Activated CD8-positive, alpha-beta memory T cell treated with anti-CD3 and anti-CD28 coated beads, Interleukin-2, amount 50 U/mL, for 48 hours (primary cell): ENCODE data around the gene RNASE4.
"Not testable (repeated sequence)": the region's sequence is repeated elsewhere in the genome, so short reads cannot be mapped to it uniquely, and the experiment has no call there.

ENCODE experiments used
- DNase-seq: peaks from one replicate; pipeline ENCODE4 v3.0.0-alpha.2; 2020

RNASE4 gene, protein sequence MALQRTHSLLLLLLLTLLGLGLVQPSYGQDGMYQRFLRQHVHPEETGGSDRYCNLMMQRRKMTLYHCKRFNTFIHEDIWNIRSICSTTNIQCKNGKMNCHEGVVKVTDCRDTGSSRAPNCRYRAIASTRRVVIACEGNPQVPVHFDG

GRCh38 chr14:20683891-20684661 is at the start of gene RNASE4:
RNASE4 (plus strand) TSS chr14:20684560; CDS start chr14:20699372, 14,812 bp downstream.
- peak; percentile 96 for DNase-seq

- DNase-seq: no peak
These were observed 42.8 kb upstream of the RNASE4 start, which contains the start of gene OR6S1 for GRCh38 chr14:20641591-20641990. OR6S1 (minus strand) TSS chr14:20641691; CDS start chr14:20641691, 0 bp downstream.

- no peak for DNase-seq
These were observed 42.2 kb upstream of the RNASE4 start for GRCh38 chr14:20642182-20642581.

GRCh38 chr14:20642755-20643154 is 41.6 kb upstream of the RNASE4 start:
- DNase-seq: not testable (repeated sequence)

DNA sequence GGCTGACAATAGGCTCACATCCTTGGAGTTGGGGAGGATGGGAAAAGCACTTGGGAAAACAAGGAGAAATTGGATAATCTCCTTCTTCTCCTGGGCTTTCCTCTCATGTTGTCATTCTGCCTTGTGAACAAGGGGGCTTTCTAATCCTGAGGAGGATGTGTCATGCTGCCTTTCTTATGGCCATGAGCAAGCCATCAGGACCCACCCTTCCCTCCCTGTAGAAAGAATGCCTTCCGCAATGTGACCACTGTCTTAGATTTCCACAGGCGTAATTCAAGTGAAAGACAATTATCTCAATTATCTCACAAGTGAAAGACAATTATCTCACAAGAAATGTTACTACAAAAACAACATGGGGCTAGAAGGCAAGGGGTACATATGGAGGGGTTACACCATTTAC is 39.8 kb upstream of the RNASE4 start:
- no peak for DNase-seq

DNA sequence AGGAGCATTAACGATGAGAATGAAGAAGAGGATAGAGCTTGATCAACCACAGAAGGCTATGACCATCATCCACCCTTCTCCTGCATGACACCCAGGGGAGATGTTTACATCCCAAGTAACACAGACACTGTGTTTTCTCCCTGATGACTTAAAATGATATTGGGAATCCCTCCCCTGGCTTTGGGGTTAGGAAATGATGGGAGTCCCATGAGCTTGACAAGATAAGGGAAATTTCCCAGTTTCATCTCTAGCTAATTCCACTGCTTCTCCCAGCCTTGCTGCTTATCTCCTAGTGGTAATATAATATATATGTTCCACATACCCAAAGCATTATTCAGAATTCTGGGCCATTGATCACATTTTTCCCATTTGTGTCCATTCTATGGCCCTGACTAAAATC is 38.9 kb upstream of the RNASE4 start:
- DNase-seq: no peak

DNA sequence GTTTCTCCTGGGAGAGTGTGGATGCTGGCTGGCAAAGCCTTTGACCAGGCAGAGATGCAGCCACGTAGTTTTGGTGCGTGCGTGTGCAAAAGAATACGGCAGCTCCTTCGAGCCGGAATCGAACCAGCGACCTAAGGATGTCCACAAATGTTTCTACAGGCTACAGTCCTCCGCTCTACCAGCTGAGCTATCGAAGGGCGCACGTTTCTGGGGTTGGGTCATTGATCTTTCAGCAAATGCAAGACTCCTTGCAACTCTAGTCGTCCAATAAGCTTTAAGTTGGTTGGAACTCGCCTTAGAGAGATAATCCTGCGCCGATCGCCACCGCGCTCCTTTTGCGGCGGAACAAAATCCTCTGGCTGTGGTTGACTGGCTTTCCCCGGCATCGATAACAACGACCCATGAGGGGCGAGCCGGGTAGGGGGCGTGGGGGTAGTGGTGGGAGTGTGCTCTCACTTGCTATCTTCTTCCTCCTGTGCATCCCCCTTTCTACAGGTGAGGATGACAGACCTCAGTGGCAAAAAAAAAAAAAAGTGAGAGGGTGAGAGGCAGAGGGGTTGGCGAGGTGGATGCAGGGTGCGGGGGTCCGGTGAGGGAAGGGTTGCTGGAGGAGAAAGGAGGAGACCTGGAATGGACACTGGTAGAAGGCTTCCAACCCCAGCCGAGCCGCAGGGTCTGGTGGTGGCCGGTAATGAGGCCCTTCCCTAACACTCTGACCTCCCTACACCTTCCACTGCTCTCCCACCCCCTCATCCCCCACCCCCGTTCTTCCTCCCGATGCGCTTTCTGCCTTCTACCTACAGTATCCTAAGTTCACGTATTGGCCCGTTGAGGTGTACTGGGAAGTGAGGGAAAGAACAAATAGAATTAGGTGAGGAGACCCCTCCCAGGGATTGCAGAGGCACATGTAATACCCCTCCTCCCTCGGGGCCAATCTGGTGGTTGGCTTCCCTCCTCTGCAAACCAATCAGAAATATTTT is 31.1 kb upstream of the RNASE4 start:
- peak; percentile 91 for DNase-seq

GRCh38 chr14:20655851-20656250 is 28.5 kb upstream of the RNASE4 start:
- DNase-seq: no peak

DNA sequence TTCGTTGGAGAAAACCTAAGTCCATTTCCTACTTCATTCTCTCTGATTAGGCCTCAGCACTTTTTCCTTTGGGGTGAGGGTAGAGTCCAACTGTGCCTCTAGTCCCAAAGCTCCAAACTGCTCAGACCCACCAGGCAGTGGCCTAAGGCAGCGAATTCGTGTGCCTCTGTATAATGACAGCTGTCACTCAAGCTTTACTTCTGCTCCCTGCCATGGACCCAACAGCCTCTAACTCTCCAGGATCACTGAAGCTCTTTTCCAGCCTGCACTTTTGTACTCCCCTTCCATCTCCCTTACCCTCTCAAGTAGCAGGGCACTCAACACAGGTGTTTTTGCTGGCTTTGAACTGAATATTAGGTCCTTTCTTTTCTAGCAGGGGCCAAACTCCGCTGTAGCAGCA is 28.1 kb upstream of the RNASE4 start:
- no peak for DNase-seq

DNA sequence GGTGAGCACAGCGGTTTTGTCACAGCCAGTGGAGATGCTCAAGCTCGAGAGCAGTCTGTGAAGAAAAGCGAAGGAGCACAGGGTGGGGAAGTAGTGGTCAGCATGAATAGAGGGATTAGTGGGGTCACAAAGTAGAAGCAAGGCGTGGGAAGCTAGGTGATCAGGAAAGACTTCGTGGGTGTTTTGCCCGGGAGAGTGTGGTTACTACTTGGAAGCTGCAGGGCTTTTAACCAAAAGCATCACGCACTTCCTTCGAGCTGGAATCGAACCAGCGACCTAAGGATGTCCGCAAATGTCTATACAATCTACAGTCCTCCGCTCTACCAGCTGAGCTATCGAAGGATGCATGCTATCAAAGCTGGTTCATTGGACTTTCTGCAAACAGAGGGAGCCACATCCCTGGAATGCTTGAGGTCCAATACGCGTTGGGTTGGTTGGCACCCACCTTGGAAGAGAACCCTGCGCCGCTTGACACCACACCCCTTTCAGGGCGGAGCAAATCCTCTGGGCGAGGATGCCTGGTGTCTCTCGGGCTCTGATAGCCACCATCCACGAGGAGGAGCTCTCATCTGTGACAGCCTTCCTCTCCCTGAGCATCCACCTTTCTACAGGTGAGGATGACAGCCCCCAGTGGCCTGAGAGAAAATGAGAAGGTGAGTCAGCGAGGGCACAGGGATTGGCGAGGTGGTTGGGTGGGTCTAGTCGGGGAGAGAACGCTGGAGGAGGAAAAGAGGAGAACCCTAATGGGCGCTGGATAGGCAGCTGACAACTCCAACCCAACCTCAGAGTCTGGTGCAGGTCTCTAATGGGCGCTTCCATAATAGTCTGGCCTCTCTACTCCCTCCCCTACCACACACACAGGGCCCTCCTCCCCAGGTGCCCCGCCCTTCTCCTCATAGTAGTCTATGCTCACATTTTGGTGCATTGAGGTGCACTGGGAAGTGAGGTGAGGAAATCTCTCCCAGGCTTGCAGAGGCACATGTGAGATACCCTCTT is 26.8 kb upstream of the RNASE4 start:
- peak; percentile 65 for DNase-seq

DNA sequence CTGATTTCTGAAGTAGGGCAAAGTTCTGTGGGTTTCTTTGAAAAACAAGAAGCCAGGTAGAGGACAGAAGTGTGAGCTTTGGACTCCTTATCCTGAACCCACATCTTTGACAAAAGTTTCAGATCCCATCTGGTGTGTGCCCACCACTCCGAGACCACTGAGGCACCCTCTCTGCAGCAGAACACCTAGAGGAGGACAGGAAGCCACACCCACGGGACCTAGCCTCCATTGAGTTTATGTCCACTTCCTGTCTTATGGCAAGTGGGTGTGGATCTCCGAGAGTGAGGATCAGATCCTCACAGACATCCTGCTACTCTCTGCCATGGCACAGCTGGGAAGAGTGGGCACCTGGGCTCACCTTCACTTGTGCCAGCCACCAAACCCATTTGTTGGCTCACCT is 26.1 kb upstream of the RNASE4 start:
- no peak for DNase-seq

- DNase-seq: no peak
These were observed 25.0 kb upstream of the RNASE4 start for GRCh38 chr14:20659336-20659735.

DNA sequence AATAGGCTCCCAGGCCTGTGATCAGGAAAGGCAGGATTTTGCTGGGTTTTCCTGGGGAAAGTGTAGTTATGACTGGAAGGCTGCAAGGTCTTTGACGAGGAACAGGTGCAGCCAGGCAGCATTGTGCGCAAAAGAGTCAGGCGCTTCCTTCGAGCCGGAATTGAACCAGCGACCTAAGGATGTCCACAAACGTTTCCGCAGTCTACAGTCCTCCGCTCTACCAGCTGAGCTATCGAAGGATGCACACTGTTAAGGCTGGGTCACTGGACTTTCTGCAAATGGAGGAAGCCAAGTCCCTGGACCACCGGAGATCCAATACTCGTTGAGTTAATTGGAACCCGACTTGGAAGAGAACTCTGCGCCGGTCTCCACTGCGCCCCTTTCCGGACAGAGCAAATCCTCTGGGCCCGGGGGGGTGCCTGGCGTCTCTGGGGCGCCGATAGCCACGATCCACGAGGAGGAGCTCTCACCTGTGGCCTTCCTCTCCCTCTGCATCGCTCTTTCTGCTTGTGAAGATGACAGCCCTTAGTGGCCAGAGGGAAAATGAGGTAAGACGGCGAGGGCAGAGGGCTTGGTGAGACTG is 24.5 kb upstream of the RNASE4 start:
- no peak for DNase-seq

- no peak for DNase-seq
These were observed 23.2 kb upstream of the RNASE4 start for GRCh38 chr14:20661197-20661596.

DNA sequence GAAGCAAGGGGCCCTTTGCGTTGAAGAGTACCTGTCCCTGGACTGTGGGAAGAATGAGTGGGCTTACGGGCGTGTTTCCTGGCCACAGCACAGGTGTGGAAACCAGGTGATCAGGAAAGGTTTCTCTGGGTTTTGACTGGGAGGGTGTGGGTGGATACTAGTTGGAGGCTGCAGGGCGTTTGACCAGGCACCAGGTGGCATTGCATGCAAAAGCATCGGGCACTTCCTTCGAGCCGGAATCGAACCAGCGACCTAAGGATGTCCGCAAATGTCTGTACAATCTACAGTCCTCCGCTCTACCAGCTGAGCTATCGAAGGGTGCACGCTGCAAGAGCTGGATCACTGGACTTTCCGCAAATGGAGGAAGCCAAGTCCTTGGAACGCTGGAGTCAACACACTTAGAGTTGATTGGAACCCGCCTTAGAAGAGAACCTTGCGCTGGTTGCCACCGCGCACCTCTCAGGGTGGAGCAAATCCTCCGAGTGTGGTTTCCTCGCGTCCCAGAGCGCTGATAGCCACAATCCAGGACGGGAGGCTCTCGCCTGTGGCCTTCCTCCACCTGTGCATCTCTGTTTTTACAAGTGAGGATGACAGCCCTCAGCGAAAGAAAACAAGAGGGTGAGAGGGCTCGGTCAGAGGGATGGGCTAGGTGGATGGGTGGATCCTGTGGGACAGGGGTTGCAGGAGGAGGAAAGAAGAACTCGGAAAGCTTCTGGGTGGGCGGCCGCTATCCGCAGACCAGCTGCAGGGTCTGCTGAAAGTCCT is 21.2 kb upstream of the RNASE4 start:
- peak; percentile 94 for DNase-seq

DNA sequence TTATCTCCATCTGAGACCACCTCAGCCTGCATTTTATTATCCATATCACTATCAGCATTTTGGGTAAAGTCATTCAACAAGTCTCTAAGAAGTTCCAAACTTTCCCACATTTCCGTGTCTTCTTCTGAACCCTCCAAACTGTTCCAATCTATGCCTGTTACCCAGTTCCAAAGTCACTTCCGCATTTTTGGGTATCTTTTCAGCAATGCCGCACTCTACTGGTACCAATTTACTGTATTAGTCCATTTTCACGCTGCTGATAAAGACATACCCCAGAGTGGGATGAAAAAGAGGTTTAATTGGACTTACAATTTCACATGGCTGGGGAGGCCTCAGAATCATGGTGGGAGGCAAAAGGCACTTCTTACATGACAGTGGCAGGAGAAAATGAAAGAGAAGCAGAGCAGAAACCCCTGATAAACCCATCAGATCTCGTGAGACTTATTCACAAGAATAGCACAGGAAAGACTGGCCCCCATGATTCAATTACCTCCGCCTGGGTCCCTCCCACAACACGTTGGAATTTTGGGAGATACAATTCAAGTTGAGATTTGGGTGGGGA is 17.9 kb upstream of the RNASE4 start:
- DNase-seq: not testable (repeated sequence)

DNA sequence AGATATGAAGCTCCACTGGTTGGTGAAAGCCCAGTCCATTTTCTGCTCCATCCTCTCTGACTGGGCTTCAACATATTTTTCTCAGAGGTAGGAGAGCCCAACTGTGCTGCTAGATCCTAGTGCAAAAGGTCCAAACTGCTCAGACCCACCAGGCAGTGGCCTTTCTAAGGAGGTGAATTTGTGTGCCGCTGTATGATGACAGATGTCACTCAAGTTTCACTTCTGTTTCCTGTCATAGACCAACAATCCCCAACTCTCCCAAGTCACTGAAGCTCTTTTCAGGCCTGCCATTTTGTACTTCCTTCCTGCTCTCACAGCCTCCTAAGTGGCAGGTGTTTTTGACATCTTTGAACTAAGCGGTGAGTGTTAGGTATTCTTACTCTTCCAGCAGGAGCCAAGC is 16.4 kb upstream of the RNASE4 start:
- DNase-seq: no peak

DNA sequence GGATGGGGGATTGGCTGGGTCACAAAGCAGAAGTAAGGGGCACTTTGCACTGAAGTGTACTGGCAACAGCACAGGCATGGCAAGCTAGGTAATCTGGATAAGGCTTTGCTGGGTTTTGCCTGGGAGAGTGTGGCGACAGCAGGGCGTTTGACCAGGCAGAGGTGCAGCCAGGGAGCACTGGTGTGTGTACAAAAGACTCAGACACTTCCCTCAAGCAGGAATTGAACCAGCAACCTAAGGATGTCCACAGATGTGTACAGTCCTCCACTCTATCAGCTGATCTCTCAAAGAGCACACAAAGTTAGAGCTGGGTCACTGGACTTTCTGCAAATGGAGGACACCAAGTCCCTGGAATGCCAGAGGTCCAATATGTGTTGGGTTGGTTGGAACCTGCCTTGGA is 15.4 kb upstream of the RNASE4 start:
- no peak for DNase-seq

GRCh38 chr14:20671597-20672283 is 12.6 kb upstream of the RNASE4 start:
- no peak for DNase-seq

GRCh38 chr14:20675669-20676068 is 8.7 kb upstream of the RNASE4 start:
- no peak for DNase-seq
